WTC11 (cell line): Measurements from ENCODE around the gene ICE2. TPM values are rescaled to one million over a fixed set of nuclear protein-coding genes. Genes with fewer than 3 reads are reported as not detected.

Experiments used
- ATAC-seq: fragments of 200-7000 bp; cut with Tn5 transposase; 2 replicates; pipeline ENCODE4 v1.10.0; 2021; ENCODE audit warnings: mild to moderate bottlenecking, moderate library complexity
- CTCF ChIA-PET: fragments of 300-600 bp; sonication (Branson Sonifier 250); formaldehyde crosslinking; loops from one replicate; lab custom pipeline; 2021; ENCODE audit warnings: antibody characterized with exemption; lab: Charles Lee
- POLR2A ChIA-PET: fragments of 350-600 bp; sonication (Branson Sonifier 250); formaldehyde crosslinking; loops from one replicate; lab custom pipeline; 2021; ENCODE audit warnings: antibody characterized with exemption; lab: Charles Lee
- DNase-seq: peaks from one replicate; pipeline ENCODE4 v3.0.0; 2021; ENCODE audit warnings: low spot score
- H3K27ac Mint-ChIP-seq: 2 replicates; pipeline ENCODE4 v1.8.0; 2021; ENCODE audit warnings: mixed read lengths
- H3K27me3 Mint-ChIP-seq: 2 replicates; pipeline ENCODE4 v1.8.0; 2021; ENCODE audit warnings: low read depth, mild to moderate bottlenecking, moderate library complexity, mixed read lengths
- H3K36me3 Mint-ChIP-seq: 2 replicates; pipeline ENCODE4 v1.8.0; 2021; ENCODE audit warnings: mixed read lengths
- H3K4me1 Mint-ChIP-seq: 2 replicates; pipeline ENCODE4 v1.8.0; 2022; ENCODE audit warnings: mixed read lengths
- H3K4me3 Mint-ChIP-seq: 2 replicates; pipeline ENCODE4 v1.8.0; 2021; ENCODE audit warnings: mild to moderate bottlenecking, moderate library complexity, mixed read lengths
- H3K9me3 Mint-ChIP-seq: 2 replicates; pipeline ENCODE4 v1.8.0; 2021; ENCODE audit warnings: mixed read lengths
- AFF4 ChIP-seq: sonication (generic); formaldehyde crosslinking; IDR thresholded peaks from 2 replicates; pipeline ENCODE4 v1.8.1; 2023; ENCODE audit warnings: mild to moderate bottlenecking, missing genetic modification reagents, borderline replicate concordance
- ATF2 ChIP-seq: sonication (generic); formaldehyde crosslinking; IDR thresholded peaks from 2 replicates; pipeline ENCODE4 v1.8.1; 2022; ENCODE audit warnings: low read depth, missing genetic modification reagents, borderline replicate concordance
- ATF3 ChIP-seq: sonication (generic); formaldehyde crosslinking; conservative IDR thresholded peaks from 2 replicates; pipeline ENCODE4 v1.8.1; 2022; ENCODE audit warnings: mild to moderate bottlenecking, missing genetic modification reagents
- FOXJ3 ChIP-seq: sonication (generic); formaldehyde crosslinking; IDR thresholded peaks from 2 replicates; pipeline ENCODE4 v1.9.0; 2021; ENCODE audit warnings: missing genetic modification reagents, mild to moderate bottlenecking, borderline replicate concordance
- GTF2I ChIP-seq: fragments of 250-450 bp; sonication (Bioruptor Pico); conservative IDR thresholded peaks from 2 replicates; pipeline ENCODE4 v1.4.0; 2021; ENCODE audit warnings: mild to moderate bottlenecking
- MLX ChIP-seq: sonication (generic); formaldehyde crosslinking; IDR thresholded peaks from 2 replicates; pipeline ENCODE4 v1.8.1; 2023; ENCODE audit warnings: mild to moderate bottlenecking, missing genetic modification reagents, moderate library complexity
- MXD4 ChIP-seq: fragments of 250-450 bp; sonication (Bioruptor Pico); IDR thresholded peaks from 2 replicates; pipeline ENCODE4 v1.8.0; 2021; ENCODE audit warnings: mild to moderate bottlenecking, moderate library complexity, borderline replicate concordance
- NFE2L1 ChIP-seq: sonication (generic); formaldehyde crosslinking; IDR thresholded peaks from 2 replicates; pipeline ENCODE4 v1.8.1; 2023; ENCODE audit warnings: missing genetic modification reagents
- NFYB ChIP-seq: sonication (generic); formaldehyde crosslinking; conservative IDR thresholded peaks from 2 replicates; pipeline ENCODE4 v1.8.0; 2022; ENCODE audit warnings: low read depth, missing genetic modification reagents
- NR3C1 ChIP-seq: sonication (generic); formaldehyde crosslinking; conservative IDR thresholded peaks from 2 replicates; pipeline ENCODE4 v1.8.1; 2023; ENCODE audit warnings: low read depth, mild to moderate bottlenecking, missing genetic modification reagents
- PRDM15 ChIP-seq: sonication (generic); formaldehyde crosslinking; IDR thresholded peaks from 2 replicates; pipeline ENCODE4 v1.8.0; 2022; ENCODE audit warnings: missing genetic modification reagents
- SP1 ChIP-seq: sonication (generic); formaldehyde crosslinking; conservative IDR thresholded peaks from 2 replicates; pipeline ENCODE4 v1.8.1; 2022; ENCODE audit warnings: missing genetic modification reagents
- TEAD4 ChIP-seq: sonication (generic); formaldehyde crosslinking; IDR thresholded peaks from 2 replicates; pipeline ENCODE4 v1.8.0; 2022; ENCODE audit warnings: mild to moderate bottlenecking, missing genetic modification reagents
- total RNA-seq: library from RNA; stranded (reverse); gene quantifications from 3 replicates; pipeline ENCODE4 v1.2.3, GENCODE V29; 2021

The ICE2 gene
- total RNA-seq, 1 experiment from 2014 or later: 76.9 TPM

GRCh38 chr15:60370869-60371136 is 108.1 kb downstream of the ICE2 start (continued):
- TF ChIP-seq NFYB (no peak), MXD4 (CRISPR knock-in tag) (no peak), SP1 (CRISPR knock-in tag) (no peak), ATF2 (CRISPR knock-in tag) (no peak), FOXJ3 (CRISPR knock-in tag) (no peak), ATF3 (no peak)

GRCh38 chr15:60370105-60370868 is 108.7 kb downstream of the ICE2 start:
- ATAC-seq (no peak), DNase-seq (no peak)
- no peak overlapping the region for H3K4me3 Mint-ChIP-seq
- peaks cover 2% of the 10 kb centered on the region; the same call in 1 of the 2 replicates for H3K9me3 Mint-ChIP-seq
- peaks cover 12% of the 10 kb centered on the region for H3K36me3 Mint-ChIP-seq
- ChIA-PET POLR2A (no interaction called here), CTCF (no interaction called here)
- H3K4me1 Mint-ChIP-seq: peaks cover 18% of the 10 kb centered on the region
- H3K27ac Mint-ChIP-seq: no peak overlapping the region
- H3K27me3 Mint-ChIP-seq: peaks cover 41% of the 10 kb centered on the region
- TF ChIP-seq NR3C1 (CRISPR knock-in tag) (no peak), MLX (no peak)

GRCh38 chr15:60369696-60370095 is 109.2 kb downstream of the ICE2 start:
- DNase-seq: no peak
- ChIA-PET POLR2A (no interaction called here), CTCF (no interaction called here)
- Mint-ChIP-seq H3K4me3 (no peak overlapping the region), H3K36me3 (peaks cover 14% of the 10 kb centered on the region), H3K27ac (no peak overlapping the region), H3K27me3 (peaks cover 43% of the 10 kb centered on the region), H3K4me1 (peaks cover 12% of the 10 kb centered on the region), H3K9me3 (peaks cover 3% of the 10 kb centered on the region; the same call in 1 of the 2 replicates)
- TF ChIP-seq NFE2L1 (CRISPR knock-in tag) (no peak), GTF2I (CRISPR knock-in tag) (no peak), PRDM15 (CRISPR knock-in tag) (no peak), AFF4 (CRISPR knock-in tag) (no peak), TEAD4 (CRISPR knock-in tag) (no peak)
- no peak for ATAC-seq

Other genes starting within 250 kb of the ICE2 start
- 116 to 152 TPM (median 119 TPM) in 3 replicates for gene ANXA2, start 81.2 kb downstream of the ICE2 start, total RNA-seq